Liver (tissue), 3 donors: Measurements from ENCODE around the gene ALKBH5.

Experiments
- CTCF ChIP-seq: fragments of 150-350 bp; IDR thresholded peaks from 2 replicates; pipeline ENCODE4 v1.5.1; 2017; ENCODE audit warnings: improper control_type of control experiment, low read depth, low read length; ENCODE audit not compliant: missing input control
- EGR1 ChIP-seq, 2 donors: IDR thresholded peaks; 2 replicates each; pipeline ENCODE4 v1.6.1; 2016 to 2018; ENCODE audit warnings: antibody characterized with exemption in 2 of 2, low read depth in 2 of 2
- JUND ChIP-seq, 2 donors: IDR thresholded peaks; 2 replicates each; pipeline ENCODE4 v1.6.1; 2016; ENCODE audit warnings: antibody characterized with exemption in 2 of 2
- NR2F2 ChIP-seq: IDR thresholded peaks from 2 replicates; pipeline ENCODE4 v1.6.1; 2016; ENCODE audit warnings: antibody characterized with exemption
- SP1 ChIP-seq: IDR thresholded peaks from 2 replicates; pipeline ENCODE4 v1.6.1; 2018; ENCODE audit warnings: antibody characterized with exemption, mild to moderate bottlenecking
- TAF1 ChIP-seq: conservative IDR thresholded peaks from 2 replicates; pipeline ENCODE4 v1.6.1; 2016; ENCODE audit warnings: antibody characterized with exemption, mild to moderate bottlenecking
- donor health status: healthy.
- donor health status: healthy.

- TF ChIP-seq CTCF: no peak
- TF ChIP-seq EGR1 (IDR thresholded peaks at IDR 0.05; ENCODE audit: low read depth in 2 of 2): no peak
- TF ChIP-seq NR2F2: no peak
- no peak for TF ChIP-seq JUND (IDR thresholded peaks at IDR 0.05)
- no peak for TF ChIP-seq TAF1
- TF ChIP-seq SP1: no peak
Measured at GRCh38 chr17:18240449-18240848, 56.8 kb downstream of the ALKBH5 start.
